Measurements from ENCODE around the gene WDR26.
"Not testable (repeated sequence)": the region's sequence is repeated elsewhere in the genome, so short reads cannot be mapped to it uniquely, and the experiment has no call there.

Gene WDR26

GRCh38 chr1:224433701-224434672, 610 bp downstream of the WDR26 start:
- no peak for DNase-seq

GRCh38 chr1:224433041-224433691, 1.4 kb downstream of the WDR26 start:
- no peak for DNase-seq

- no peak for DNase-seq
Observed at GRCh38 chr1:224432672-224433040, 1.9 kb downstream of the WDR26 start.

- no peak for DNase-seq
Observed at GRCh38 chr1:224432146-224432545, 2.5 kb downstream of the WDR26 start.

GRCh38 chr1:224431726-224432125, 2.9 kb downstream of the WDR26 start:
- DNase-seq = no peak

- DNase-seq = no peak
Observed at GRCh38 chr1:224430511-224431113, 4.0 kb downstream of the WDR26 start.

- no peak for DNase-seq
Observed at GRCh38 chr1:224429616-224430326, 4.8 kb downstream of the WDR26 start.

GRCh38 chr1:224428713-224429112, 5.9 kb downstream of the WDR26 start:
- DNase-seq = not testable (repeated sequence)

GRCh38 chr1:224427346-224427745, 7.3 kb downstream of the WDR26 start:
- no peak for DNase-seq

- DNase-seq = not testable (repeated sequence)
Observed at GRCh38 chr1:224426869-224427268, 7.7 kb downstream of the WDR26 start.

- DNase-seq = no peak
Observed at GRCh38 chr1:224425279-224425884, 9.2 kb downstream of the WDR26 start.

- DNase-seq = no peak
Observed at GRCh38 chr1:224420106-224420505, 14.5 kb downstream of the WDR26 start.

- DNase-seq = no peak
Observed at GRCh38 chr1:224411766-224412165, 22.8 kb downstream of the WDR26 start.

- DNase-seq = no peak
Observed at GRCh38 chr1:224408294-224408590, 26.4 kb downstream of the WDR26 start.

GRCh38 chr1:224407571-224408293, 26.9 kb downstream of the WDR26 start:
- DNase-seq = no peak

GRCh38 chr1:224406216-224406615, 28.4 kb downstream of the WDR26 start:
- no peak for DNase-seq

GRCh38 chr1:224405604-224405970, 29.0 kb downstream of the WDR26 start:
- DNase-seq = no peak

- DNase-seq = no peak
Observed at GRCh38 chr1:224404916-224405603, 29.5 kb downstream of the WDR26 start.

- no peak for DNase-seq
Observed at GRCh38 chr1:224402472-224403036, 32.0 kb downstream of the WDR26 start.

- no peak for DNase-seq
Observed at GRCh38 chr1:224399887-224400286, 34.7 kb downstream of the WDR26 start.

GRCh38 chr1:224393294-224393693, 41.3 kb downstream of the WDR26 start:
- no peak for DNase-seq

Measured in cerebellar nuclear complex (tissue), 1 donor.